ENCODE measurements around the gene LRIT3.

The LRIT3 gene

DNA sequence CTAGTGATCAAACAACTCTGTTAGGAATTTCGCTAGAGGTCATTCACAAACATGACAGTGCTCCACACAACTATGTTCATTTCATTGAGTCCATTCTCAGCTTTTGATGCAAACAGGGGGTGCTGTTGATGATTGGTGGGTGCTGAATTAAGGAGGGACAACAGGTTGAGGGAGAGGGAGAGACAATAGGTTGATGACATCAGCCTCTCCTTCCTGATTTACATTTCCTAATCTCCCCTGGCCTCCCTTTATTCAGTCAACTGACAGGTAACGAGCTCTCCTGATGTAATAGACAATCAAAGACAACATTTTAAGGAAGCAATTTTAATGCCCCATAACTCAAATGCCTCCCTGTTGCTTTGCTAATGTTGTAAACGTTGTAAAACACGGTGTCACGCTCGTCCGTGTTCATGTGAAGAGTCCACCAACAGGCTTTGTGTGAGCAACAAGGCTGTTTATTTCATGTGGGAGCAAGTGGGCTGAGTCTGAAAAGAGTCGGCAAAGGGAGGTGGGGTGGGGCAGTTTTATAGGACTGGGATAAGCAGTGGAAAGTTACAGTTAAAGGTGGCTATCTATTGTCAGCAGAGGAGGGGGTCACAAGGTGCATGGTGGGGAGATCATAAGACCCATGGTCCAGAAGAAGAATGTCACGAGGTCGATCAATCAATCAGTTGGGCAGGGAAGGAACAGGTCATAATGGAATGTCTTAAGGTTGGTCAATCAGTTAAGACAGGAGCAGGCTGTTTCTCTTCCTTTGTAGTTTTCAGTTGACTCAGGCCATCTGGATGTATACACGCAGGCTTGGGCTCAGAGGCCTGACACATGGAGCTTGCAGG lies 37.1 kb upstream of the LRIT3 start:
- TF ChIP-seq, protein P1, sequence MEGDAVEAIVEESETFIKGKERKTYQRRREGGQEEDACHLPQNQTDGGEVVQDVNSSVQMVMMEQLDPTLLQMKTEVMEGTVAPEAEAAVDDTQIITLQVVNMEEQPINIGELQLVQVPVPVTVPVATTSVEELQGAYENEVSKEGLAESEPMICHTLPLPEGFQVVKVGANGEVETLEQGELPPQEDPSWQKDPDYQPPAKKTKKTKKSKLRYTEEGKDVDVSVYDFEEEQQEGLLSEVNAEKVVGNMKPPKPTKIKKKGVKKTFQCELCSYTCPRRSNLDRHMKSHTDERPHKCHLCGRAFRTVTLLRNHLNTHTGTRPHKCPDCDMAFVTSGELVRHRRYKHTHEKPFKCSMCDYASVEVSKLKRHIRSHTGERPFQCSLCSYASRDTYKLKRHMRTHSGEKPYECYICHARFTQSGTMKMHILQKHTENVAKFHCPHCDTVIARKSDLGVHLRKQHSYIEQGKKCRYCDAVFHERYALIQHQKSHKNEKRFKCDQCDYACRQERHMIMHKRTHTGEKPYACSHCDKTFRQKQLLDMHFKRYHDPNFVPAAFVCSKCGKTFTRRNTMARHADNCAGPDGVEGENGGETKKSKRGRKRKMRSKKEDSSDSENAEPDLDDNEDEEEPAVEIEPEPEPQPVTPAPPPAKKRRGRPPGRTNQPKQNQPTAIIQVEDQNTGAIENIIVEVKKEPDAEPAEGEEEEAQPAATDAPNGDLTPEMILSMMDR (IDR thresholded peaks at IDR 0.05; ENCODE audit: low read depth, low read length), result no peak
- no peak for DNase-seq (ENCODE audit: low read depth, low spot score)
- in situ Hi-C loops (cut with HindIII; ENCODE audit: low sequenced_read_pairs), result no loop called here

DNA sequence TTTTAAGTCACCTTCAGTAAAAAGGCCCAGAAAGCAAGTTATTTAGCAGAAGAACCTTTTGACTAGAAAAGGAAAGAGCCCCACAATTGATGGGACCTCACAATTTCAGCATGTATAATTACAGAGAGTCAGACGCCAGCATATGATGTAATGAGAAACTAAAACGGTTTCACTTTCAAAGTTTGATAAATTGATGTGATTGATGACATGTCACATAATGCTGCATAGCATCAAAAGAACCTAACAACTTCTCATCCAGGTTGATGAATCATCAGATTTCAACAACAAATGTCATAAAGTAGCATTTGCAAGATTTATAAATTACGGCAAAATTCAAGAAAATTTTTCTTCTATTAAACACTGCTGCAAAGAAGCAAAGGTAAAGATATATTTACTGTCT lies 36.2 kb upstream of the LRIT3 start:
- in situ Hi-C loops (cut with HindIII; ENCODE audit: low sequenced_read_pairs), result no loop called here

More for the DNA sequence above, 37.1 kb upstream of the LRIT3 start:
- H3K4me3 ChIP-seq (ENCODE audit: low read depth, low read length), result no peak overlapping the region

DNA sequence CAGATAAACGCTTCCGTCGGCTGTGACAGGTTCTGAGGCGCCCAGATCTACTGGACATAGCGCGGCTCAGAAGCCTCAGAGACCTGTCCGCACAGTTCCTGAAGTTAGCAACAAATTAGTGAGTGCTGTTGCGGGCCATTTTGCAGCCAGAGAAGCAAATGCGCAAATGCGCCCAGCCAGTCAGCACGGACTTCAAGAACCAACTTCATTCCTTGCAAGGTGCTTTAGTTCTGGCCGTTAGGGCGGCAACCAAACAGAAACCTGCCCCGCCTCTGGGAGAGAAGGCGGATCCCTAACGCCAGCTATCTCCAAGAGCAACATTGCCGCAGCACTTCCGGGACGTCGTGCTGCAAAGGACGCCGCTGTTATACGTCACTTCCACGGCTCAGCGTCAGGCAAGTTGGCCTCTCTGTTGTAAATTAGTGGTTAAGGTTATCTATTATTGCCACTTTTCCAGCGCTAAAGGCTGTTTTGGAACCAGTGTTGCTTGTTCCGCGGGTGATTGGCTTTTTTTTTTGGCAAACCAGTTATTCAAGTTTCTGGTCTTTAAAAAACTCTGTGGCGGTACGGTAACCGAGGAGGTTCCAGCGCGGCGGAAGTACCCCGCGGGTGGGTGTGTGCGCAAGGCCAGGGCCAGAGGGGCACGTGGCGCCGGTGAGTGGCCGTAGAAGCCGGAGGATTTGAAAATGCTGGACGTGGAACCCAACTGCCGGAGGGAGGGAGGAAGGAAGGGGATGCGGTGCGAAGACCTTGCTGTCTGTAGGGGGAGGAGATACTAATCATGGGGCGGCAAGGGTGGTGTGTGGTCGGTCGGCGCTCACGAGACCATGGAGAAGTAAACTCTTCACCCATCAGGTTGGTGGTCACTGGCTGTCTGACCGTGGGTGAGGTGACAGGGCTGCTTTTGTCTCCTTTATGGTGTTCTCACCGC lies 32.5 kb upstream of the LRIT3 start, which contains the start of gene GAR1:
TSS of gene GAR1 (plus strand) at position 612 of the 931 bp plus-strand sequence. CDS start 403 bp downstream, outside the sequence.
- peak within 1 kb of the TSS; percentile 92 for H3K4me3 ChIP-seq (ENCODE audit: low read depth, low read length)
- DNase-seq (ENCODE audit: low read depth, low spot score), result peak; percentile 95
- in situ Hi-C loops (cut with HindIII; ENCODE audit: low sequenced_read_pairs), result no loop called here
- TF ChIP-seq, protein P1 (IDR thresholded peaks at IDR 0.05; ENCODE audit: low read depth, low read length), result no peak

More for the DNA sequence above, 36.2 kb upstream of the LRIT3 start:
- TF ChIP-seq, protein P1 (IDR thresholded peaks at IDR 0.05; ENCODE audit: low read depth, low read length), result no peak
- no peak overlapping the region for H3K4me3 ChIP-seq (ENCODE audit: low read depth, low read length)
- no peak for DNase-seq (ENCODE audit: low read depth, low spot score)

DNA sequence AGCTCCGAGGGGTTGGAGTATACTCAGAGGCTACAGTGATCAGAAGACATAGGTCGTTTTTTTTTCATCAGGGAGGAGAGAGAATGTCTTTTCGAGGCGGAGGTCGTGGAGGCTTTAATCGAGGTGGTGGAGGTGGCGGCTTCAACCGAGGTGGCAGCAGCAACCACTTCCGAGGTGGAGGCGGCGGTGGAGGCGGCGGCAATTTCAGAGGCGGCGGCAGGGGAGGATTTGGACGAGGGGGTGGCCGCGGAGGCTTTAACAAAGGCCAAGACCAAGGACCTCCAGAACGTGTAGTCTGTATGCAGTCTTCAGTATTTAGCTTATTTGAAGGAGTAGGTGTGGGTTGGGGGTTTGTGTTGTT lies 31.8 kb upstream of the LRIT3 start:
- no peak for DNase-seq (ENCODE audit: low read depth, low spot score)
- H3K4me3 ChIP-seq (ENCODE audit: low read depth, low read length), result peak overlapping the region; percentile 92
- TF ChIP-seq, protein P1 (IDR thresholded peaks at IDR 0.05; ENCODE audit: low read depth, low read length), result no peak
- in situ Hi-C loops (cut with HindIII; ENCODE audit: low sequenced_read_pairs), result no loop called here

DNA sequence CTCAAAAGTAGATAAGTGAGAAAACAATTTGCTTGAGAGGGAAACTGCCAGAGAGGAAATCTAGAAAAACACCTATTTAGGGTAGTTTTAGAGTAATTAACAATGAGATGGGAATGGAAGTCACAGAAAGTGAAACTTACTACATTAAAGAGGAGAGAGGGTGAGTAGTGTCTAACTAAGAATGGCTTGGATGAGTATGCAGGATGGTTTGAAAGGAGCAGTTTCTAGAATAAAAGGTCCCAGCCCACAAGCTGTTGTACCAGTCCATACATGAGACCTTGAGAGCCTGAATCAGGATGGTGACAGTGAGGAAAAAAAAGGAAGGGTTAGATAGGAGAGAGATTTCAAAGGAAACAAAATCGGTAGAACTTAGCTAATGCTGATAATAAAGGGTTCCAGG lies 31.0 kb upstream of the LRIT3 start:
- H3K4me3 ChIP-seq (ENCODE audit: low read depth, low read length), result peak overlapping the region; percentile 92
- DNase-seq (ENCODE audit: low read depth, low spot score), result no peak
- TF ChIP-seq, protein P1 (IDR thresholded peaks at IDR 0.05; ENCODE audit: low read depth, low read length), result no peak
- in situ Hi-C loops (cut with HindIII; ENCODE audit: low sequenced_read_pairs), result no loop called here

DNA sequence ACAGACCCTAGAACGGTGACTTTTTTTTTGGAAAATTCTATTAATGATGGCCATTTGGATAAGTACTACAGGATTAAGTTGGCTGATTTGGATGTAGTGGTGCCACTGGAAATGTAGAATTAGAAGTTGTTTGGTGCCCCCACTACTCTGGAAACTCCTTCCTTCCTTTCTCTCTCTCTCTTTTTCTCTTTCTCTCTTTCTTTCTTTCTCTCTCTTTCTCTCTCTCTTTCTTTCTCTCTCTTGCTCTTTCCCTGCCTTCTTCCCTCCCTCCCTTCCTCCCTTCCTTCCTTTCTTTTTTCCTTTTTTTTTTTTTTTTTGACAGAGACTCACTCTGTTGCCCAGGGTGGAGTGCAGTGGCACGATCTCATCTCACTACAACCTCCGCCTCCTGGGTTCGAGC lies 29.6 kb upstream of the LRIT3 start:
- H3K4me3 ChIP-seq (ENCODE audit: low read depth, low read length), result no peak overlapping the region
- TF ChIP-seq, protein P1 (IDR thresholded peaks at IDR 0.05; ENCODE audit: low read depth, low read length), result no peak
- DNase-seq (ENCODE audit: low read depth, low spot score), result no peak
- in situ Hi-C loops (cut with HindIII; ENCODE audit: low sequenced_read_pairs), result no loop called here
